ENCODE data around the gene DMC1. TPM values are rescaled to one million over a fixed set of nuclear protein-coding genes. Genes with fewer than 3 reads are reported as not detected.

Gene DMC1
- 2.9 TPM for total RNA-seq

GRCh38 chr22:38569972-38570778, at the start of gene DMC1:
DMC1 (minus strand) TSS chr22:38570183; CDS start chr22:38568256, 1,927 bp downstream.

GRCh38 chr22:38506118-38506962, 63.6 kb downstream of the DMC1 start, which contains the start of gene DDX17:
DDX17 (minus strand) TSS chr22:38506311.

Other genes with a start within 250 kb of the DMC1 start
- gene KCNJ4, start 115.0 kb downstream of the DMC1 start, total RNA-seq = 0.41 TPM
- gene KDELR3, start 102.1 kb downstream of the DMC1 start, total RNA-seq = 10.0 TPM
- 1,686 TPM for gene DDX17, start 63.9 kb downstream of the DMC1 start, total RNA-seq
- 9.8 TPM for gene FAM227A, start 86.2 kb upstream of the DMC1 start, total RNA-seq
- 24.6 TPM for gene CBY1, start 86.5 kb upstream of the DMC1 start, total RNA-seq
- gene TOMM22, start 111.8 kb upstream of the DMC1 start, total RNA-seq = 41.5 TPM
- gene JOSD1, start 130.8 kb upstream of the DMC1 start, total RNA-seq = 41.7 TPM
- 57.7 TPM for gene GTPBP1, start 135.8 kb upstream of the DMC1 start, total RNA-seq
- 101 TPM for gene SUN2, start 185.8 kb upstream of the DMC1 start, total RNA-seq
- gene DNAL4, start 224.0 kb upstream of the DMC1 start, total RNA-seq = 25.4 TPM

Measured in metanephros (tissue), 1 donor.